Measurements from ENCODE around the gene SMOC2. TPM values are rescaled to one million over a fixed set of nuclear protein-coding genes. Genes with fewer than 3 reads are reported as not detected.
A peak's percentile ranks its signal among the peaks of the same experiment; 100 is the strongest.

SMOC2 gene
- total and polyA plus RNA-seq, 2 of the 13 experiments (the other 11 are each of a cell fraction or from before 2014, with no cell fraction given), result not detected

DNA sequence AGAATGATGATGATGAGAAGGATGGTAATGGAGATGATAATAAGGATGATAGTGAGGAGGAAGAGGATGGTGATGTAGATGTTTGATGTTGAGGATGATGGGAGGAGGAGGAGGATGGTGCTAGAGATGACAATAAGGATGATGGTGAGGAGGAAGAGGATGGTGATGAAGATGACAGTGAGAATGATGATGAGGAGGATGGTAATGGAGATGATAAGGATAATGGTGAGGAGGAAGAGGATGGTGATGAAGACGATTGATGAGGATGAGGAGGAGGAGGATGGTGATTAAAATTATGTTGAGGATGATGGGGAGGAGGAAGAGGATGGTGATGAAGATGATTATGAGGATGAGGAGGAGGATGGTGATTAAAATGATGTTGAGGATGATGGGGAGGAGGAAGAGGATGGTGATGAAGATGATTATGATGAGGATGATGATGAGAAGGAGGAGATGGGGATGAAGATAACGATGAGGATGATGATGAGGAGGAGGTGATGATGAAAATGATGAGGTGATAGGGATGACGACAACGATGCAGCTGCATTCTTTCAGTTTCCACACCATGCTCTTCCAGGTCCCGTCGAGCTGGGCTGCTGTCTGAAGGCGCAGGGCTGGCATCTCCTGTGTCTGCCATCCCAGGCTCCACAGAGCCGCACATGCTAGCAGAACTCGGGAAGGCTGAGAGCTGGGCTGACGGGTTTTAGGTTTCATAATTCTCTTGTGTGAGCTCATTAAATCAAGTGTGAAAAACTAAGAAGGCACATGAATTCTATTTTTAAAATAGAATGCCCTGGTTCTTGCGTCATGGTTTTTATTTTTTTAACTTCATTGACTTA, 274.9 kb downstream of the SMOC2 start (continued):
- TF ChIP-seq, protein P1, sequence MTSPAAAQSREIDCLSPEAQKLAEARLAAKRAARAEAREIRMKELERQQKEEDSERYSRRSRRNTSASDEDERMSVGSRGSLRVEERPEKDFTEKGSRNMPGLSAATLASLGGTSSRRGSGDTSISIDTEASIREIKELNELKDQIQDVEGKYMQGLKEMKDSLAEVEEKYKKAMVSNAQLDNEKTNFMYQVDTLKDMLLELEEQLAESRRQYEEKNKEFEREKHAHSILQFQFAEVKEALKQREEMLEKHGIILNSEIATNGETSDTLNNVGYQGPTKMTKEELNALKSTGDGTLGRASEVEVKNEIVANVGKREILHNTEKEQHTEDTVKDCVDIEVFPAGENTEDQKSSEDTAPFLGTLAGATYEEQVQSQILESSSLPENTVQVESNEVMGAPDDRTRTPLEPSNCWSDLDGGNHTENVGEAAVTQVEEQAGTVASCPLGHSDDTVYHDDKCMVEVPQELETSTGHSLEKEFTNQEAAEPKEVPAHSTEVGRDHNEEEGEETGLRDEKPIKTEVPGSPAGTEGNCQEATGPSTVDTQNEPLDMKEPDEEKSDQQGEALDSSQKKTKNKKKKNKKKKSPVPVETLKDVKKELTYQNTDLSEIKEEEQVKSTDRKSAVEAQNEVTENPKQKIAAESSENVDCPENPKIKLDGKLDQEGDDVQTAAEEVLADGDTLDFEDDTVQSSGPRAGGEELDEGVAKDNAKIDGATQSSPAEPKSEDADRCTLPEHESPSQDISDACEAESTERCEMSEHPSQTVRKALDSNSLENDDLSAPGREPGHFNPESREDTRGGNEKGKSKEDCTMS (CRISPR knock-in tag; conservative IDR thresholded peaks at IDR 0.05), result no peak
- TF ChIP-seq, protein P2, sequence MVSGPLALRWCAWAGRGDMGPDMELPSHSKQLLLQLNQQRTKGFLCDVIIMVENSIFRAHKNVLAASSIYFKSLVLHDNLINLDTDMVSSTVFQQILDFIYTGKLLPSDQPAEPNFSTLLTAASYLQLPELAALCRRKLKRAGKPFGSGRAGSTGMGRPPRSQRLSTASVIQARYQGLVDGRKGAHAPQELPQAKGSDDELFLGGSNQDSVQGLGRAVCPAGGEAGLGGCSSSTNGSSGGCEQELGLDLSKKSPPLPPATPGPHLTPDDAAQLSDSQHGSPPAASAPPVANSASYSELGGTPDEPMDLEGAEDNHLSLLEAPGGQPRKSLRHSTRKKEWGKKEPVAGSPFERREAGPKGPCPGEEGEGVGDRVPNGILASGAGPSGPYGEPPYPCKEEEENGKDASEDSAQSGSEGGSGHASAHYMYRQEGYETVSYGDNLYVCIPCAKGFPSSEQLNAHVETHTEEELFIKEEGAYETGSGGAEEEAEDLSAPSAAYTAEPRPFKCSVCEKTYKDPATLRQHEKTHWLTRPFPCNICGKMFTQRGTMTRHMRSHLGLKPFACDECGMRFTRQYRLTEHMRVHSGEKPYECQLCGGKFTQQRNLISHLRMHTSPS (CRISPR knock-in tag; IDR thresholded peaks at IDR 0.05; ENCODE audit: low read depth), result no peak
- TF ChIP-seq FOXA1 (IDR thresholded peaks at IDR 0.05) (peak; percentile 35; the same call in 1 of the 2 replicates), FOXA1 (CRISPR knock-in tag; IDR thresholded peaks at IDR 0.05) (no peak), SOX6 (IDR thresholded peaks at IDR 0.05) (0 out of 2 replicates have a peak, but pooled peaks have one; percentile 54), SOX6 (CRISPR knock-in tag; IDR thresholded peaks at IDR 0.05) (no peak), EED (CRISPR knock-in tag; IDR thresholded peaks at IDR 0.05) (no peak), PHB2 (IDR thresholded peaks at IDR 0.05; ENCODE audit: partially characterized antibody) (peak; percentile 63), NR2F2 (IDR thresholded peaks at IDR 0.05; ENCODE audit: borderline replicate concordance, low read depth) (no peak)
- TF ChIP-seq, protein P3, sequence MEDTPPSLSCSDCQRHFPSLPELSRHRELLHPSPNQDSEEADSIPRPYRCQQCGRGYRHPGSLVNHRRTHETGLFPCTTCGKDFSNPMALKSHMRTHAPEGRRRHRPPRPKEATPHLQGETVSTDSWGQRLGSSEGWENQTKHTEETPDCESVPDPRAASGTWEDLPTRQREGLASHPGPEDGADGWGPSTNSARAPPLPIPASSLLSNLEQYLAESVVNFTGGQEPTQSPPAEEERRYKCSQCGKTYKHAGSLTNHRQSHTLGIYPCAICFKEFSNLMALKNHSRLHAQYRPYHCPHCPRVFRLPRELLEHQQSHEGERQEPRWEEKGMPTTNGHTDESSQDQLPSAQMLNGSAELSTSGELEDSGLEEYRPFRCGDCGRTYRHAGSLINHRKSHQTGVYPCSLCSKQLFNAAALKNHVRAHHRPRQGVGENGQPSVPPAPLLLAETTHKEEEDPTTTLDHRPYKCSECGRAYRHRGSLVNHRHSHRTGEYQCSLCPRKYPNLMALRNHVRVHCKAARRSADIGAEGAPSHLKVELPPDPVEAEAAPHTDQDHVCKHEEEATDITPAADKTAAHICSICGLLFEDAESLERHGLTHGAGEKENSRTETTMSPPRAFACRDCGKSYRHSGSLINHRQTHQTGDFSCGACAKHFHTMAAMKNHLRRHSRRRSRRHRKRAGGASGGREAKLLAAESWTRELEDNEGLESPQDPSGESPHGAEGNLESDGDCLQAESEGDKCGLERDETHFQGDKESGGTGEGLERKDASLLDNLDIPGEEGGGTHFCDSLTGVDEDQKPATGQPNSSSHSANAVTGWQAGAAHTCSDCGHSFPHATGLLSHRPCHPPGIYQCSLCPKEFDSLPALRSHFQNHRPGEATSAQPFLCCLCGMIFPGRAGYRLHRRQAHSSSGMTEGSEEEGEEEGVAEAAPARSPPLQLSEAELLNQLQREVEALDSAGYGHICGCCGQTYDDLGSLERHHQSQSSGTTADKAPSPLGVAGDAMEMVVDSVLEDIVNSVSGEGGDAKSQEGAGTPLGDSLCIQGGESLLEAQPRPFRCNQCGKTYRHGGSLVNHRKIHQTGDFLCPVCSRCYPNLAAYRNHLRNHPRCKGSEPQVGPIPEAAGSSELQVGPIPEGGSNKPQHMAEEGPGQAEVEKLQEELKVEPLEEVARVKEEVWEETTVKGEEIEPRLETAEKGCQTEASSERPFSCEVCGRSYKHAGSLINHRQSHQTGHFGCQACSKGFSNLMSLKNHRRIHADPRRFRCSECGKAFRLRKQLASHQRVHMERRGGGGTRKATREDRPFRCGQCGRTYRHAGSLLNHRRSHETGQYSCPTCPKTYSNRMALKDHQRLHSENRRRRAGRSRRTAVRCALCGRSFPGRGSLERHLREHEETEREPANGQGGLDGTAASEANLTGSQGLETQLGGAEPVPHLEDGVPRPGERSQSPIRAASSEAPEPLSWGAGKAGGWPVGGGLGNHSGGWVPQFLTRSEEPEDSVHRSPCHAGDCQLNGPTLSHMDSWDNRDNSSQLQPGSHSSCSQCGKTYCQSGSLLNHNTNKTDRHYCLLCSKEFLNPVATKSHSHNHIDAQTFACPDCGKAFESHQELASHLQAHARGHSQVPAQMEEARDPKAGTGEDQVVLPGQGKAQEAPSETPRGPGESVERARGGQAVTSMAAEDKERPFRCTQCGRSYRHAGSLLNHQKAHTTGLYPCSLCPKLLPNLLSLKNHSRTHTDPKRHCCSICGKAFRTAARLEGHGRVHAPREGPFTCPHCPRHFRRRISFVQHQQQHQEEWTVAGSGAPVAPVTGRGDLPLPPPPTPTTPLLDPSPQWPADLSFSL (CRISPR knock-in tag; IDR thresholded peaks at IDR 0.05), result no peak

All from HepG2 (cell line).